Head of caudate nucleus (tissue), 42 donors: ENCODE data around the gene BANF2.

ENCODE experiments used
- DNase-seq, 42 donors: peaks; one replicate each; pipeline versions ENCODE4 v3.0.0 to v3.0.0-alpha.2; 2020 to 2021; ENCODE audit warnings: mixed read lengths in 7 of 42
- intact Hi-C: fragments of 100-400 bp; cut with DNase I; formaldehyde crosslinking; loops from one replicate; pipeline ENCODE4 v1.15.0; 2022

The BANF2 gene

GRCh38 chr20:17662333-17663039 is 37.3 kb upstream of the BANF2 start:
- intact Hi-C loops: no loop called here
- peak in 21 of 42 donors; percentile 27 to 78 (median 51) for DNase-seq

- DNase-seq: peak in 32 of 42 donors; percentile 30 to 78 (median 56)
- intact Hi-C loops: no loop called here
Observed at GRCh38 chr20:17663040-17663399, 36.7 kb upstream of the BANF2 start.

GRCh38 chr20:17663486-17663885 is 36.3 kb upstream of the BANF2 start:
- DNase-seq: peak in 2 of 42 donors; percentile 19 to 24
- intact Hi-C loops: no loop called here

GRCh38 chr20:17664025-17664633 is 35.6 kb upstream of the BANF2 start:
- intact Hi-C loops: no loop called here
- DNase-seq: peak in 2 of 42 donors; percentile 14 to 25

- intact Hi-C loops: no loop called here
- DNase-seq: peak in 1 of 42 donors; percentile 5
Observed at GRCh38 chr20:17665756-17666155, 34.0 kb upstream of the BANF2 start.

GRCh38 chr20:17666481-17666880 is 33.3 kb upstream of the BANF2 start:
- intact Hi-C loops: no loop called here
- peak in 2 of 42 donors; percentile 23 to 36 for DNase-seq

- peak in 2 of 42 donors; percentile 21 to 26 for DNase-seq
- intact Hi-C loops: no loop called here
Observed at GRCh38 chr20:17667445-17667844, 32.3 kb upstream of the BANF2 start.

- DNase-seq: peak in 1 of 42 donors; percentile 19
- intact Hi-C loops: no loop called here
Observed at GRCh38 chr20:17668432-17668831, 31.3 kb upstream of the BANF2 start.

GRCh38 chr20:17669306-17669931 is 30.3 kb upstream of the BANF2 start:
- no peak for DNase-seq
- intact Hi-C loops: no loop called here

GRCh38 chr20:17671011-17671410 is 28.8 kb upstream of the BANF2 start:
- DNase-seq: no peak
- intact Hi-C loops: no loop called here

GRCh38 chr20:17671565-17671964 is 28.2 kb upstream of the BANF2 start:
- DNase-seq: peak in 1 of 42 donors; percentile 15
- intact Hi-C loops: no loop called here

GRCh38 chr20:17673084-17673483 is 26.7 kb upstream of the BANF2 start:
- intact Hi-C loops: no loop called here
- DNase-seq: peak in 3 of 42 donors; percentile 8 to 31 (median 10)

GRCh38 chr20:17674722-17675518 is 24.8 kb upstream of the BANF2 start:
- DNase-seq: peak in 2 of 42 donors; percentile 7 to 16
- intact Hi-C loops: no loop called here

GRCh38 chr20:17675519-17676377 is 24.0 kb upstream of the BANF2 start:
- intact Hi-C loops: no loop called here
- peak in 2 of 42 donors; percentile 6 to 26 for DNase-seq

GRCh38 chr20:17676378-17676759 is 23.4 kb upstream of the BANF2 start:
- DNase-seq: peak in 2 of 42 donors; percentile 4 to 19
- intact Hi-C loops: no loop called here

GRCh38 chr20:17676942-17677341 is 22.8 kb upstream of the BANF2 start:
- intact Hi-C loops: no loop called here
- DNase-seq: no peak

- intact Hi-C loops: no loop called here
- DNase-seq: no peak
Observed at GRCh38 chr20:17678295-17678694, 21.5 kb upstream of the BANF2 start.

GRCh38 chr20:17678886-17679285 is 20.9 kb upstream of the BANF2 start:
- DNase-seq: peak in 1 of 42 donors; percentile 18
- intact Hi-C loops: no loop called here
